ENCODE results near the gene MAPK11.

GRCh38 chr22:50318356-50318697, 48.1 kb upstream of the MAPK11 start:
- TF ChIP-seq, protein P1, sequence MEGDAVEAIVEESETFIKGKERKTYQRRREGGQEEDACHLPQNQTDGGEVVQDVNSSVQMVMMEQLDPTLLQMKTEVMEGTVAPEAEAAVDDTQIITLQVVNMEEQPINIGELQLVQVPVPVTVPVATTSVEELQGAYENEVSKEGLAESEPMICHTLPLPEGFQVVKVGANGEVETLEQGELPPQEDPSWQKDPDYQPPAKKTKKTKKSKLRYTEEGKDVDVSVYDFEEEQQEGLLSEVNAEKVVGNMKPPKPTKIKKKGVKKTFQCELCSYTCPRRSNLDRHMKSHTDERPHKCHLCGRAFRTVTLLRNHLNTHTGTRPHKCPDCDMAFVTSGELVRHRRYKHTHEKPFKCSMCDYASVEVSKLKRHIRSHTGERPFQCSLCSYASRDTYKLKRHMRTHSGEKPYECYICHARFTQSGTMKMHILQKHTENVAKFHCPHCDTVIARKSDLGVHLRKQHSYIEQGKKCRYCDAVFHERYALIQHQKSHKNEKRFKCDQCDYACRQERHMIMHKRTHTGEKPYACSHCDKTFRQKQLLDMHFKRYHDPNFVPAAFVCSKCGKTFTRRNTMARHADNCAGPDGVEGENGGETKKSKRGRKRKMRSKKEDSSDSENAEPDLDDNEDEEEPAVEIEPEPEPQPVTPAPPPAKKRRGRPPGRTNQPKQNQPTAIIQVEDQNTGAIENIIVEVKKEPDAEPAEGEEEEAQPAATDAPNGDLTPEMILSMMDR (conservative IDR thresholded peaks at IDR 0.05), result no peak
- TF ChIP-seq EZH2 (IDR thresholded peaks at IDR 0.05; ENCODE audit: low read depth), result no peak

All from PC-9 (cell line).